Cardiac fibroblast (primary cell): Measurements from ENCODE around the gene DMTF1.
"Not testable (repeated sequence)": the region's sequence is repeated elsewhere in the genome, so short reads cannot be mapped to it uniquely, and the experiment has no call there.

ENCODE experiments used
- DNase-seq, 2 donors: peaks; one replicate each; pipeline versions ENCODE4 v3.0.0 to v3.0.0-alpha.2; 2010; ENCODE audit warnings: low read depth in 2 of 2
- H3K4me3 ChIP-seq, 2 donors: replicated peaks in 1 of 2; 1 replicate in 1 of 2; 2 replicates in 1 of 2; pipeline ENCODE4 v1.5.1; 2011; ENCODE audit warnings: low read depth in 2 of 2, low read length in 2 of 2, mild to moderate bottlenecking in 2 of 2, moderate library complexity in 1 of 2
- TF ChIP-seq, protein P1 (sequence below): IDR thresholded peaks from one replicate; pipeline ENCODE4 v1.5.1; 2011; ENCODE audit warnings: low read depth, mild to moderate bottlenecking, low read length, inconsistent platforms

Gene DMTF1

GRCh38 chr7:87231711-87232110 is 79.5 kb downstream of the DMTF1 start:
- TF ChIP-seq, protein P1, sequence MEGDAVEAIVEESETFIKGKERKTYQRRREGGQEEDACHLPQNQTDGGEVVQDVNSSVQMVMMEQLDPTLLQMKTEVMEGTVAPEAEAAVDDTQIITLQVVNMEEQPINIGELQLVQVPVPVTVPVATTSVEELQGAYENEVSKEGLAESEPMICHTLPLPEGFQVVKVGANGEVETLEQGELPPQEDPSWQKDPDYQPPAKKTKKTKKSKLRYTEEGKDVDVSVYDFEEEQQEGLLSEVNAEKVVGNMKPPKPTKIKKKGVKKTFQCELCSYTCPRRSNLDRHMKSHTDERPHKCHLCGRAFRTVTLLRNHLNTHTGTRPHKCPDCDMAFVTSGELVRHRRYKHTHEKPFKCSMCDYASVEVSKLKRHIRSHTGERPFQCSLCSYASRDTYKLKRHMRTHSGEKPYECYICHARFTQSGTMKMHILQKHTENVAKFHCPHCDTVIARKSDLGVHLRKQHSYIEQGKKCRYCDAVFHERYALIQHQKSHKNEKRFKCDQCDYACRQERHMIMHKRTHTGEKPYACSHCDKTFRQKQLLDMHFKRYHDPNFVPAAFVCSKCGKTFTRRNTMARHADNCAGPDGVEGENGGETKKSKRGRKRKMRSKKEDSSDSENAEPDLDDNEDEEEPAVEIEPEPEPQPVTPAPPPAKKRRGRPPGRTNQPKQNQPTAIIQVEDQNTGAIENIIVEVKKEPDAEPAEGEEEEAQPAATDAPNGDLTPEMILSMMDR, result no peak
- no peak overlapping the region for H3K4me3 ChIP-seq
- DNase-seq, result no peak

GRCh38 chr7:87234949-87235348 is 82.7 kb downstream of the DMTF1 start:
- peak; percentile 41 to 51 for DNase-seq
- no peak overlapping the region for H3K4me3 ChIP-seq
- TF ChIP-seq, protein P1, result no peak

DNA sequence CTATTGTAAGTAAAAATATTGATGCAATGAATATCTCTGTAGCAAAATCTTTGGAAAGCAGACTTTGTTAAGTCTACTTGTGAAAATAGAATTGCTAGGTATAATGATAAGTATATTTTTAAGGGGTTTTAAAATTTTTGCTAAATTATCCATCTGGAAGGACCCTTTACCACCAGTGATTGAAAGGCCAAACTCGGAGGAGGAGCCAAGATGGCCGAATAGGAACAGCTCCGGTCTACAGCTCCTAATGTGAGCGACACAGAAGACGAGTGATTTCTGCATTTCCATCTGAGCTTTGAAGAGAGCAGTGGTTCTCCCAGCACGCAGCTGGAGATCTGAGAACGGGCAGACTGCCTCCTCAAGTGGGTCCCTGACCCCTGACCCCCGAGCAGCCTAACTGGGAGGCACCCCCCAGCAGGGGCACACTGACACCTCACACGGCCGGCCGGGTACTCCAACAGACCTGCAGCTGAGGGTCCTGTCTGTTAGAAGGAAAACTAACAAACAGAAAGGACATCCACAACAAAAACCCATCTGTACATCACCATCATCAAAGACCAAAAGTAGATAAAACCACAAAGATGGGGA is 86.3 kb downstream of the DMTF1 start:
- H3K4me3 ChIP-seq, DNase-seq: not testable (repeated sequence)

DNA sequence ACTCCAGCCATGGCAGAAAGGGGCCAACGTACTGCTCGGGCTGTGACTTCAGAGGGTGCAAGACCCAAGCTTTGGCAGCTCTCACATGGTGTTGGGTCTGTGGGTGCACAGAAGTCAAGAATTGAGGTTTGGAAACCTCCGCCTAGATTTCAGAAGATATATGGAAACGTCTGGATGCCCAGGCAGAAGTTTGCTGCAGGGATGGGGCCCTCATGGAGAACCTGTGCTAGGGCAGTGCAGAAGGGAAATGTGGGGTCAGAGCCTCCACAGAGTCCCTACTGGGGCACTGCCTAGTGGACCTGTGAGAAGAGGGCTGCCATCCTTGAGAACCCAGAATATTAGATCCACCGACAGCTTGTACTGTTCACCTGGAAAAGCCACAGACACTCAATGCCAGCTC is 93.4 kb downstream of the DMTF1 start:
- not testable (repeated sequence) for DNase-seq

More for the DNA sequence above, 93.4 kb downstream of the DMTF1 start:
- H3K4me3 ChIP-seq, result not testable (repeated sequence)
